ENCODE results near the gene LCE3B.
"Not testable (repeated sequence)": the region's sequence is repeated elsewhere in the genome, so short reads cannot be mapped to it uniquely, and the experiment has no call there.

The LCE3B gene

GRCh38 chr1:152613511-152613910, at the start of gene LCE3B:
TSS of gene LCE3B (plus strand) at chr1:152613811. CDS start at chr1:152613811, 0 bp downstream.
- ChIA-PET CTCF (no interaction called here), POLR2A (no interaction called here)

GRCh38 chr1:152565115-152565514, 48.5 kb upstream of the LCE3B start:
- POLR2A ChIA-PET, result no interaction called here
- CTCF ChIA-PET, result interaction anchor here (1.4 kb wide), 1 partner anchor 361 kb away, joined by 3 read pairs; no protein-coding TSS in a partner anchor
- no peak for DNase-seq (ENCODE audit: extremely low spot score)
- TF ChIP-seq CTCF (IDR thresholded peaks at IDR 0.05; ENCODE audit: control extremely low read depth, extremely low read depth, low read depth, missing control alignments), result no peak

More at GRCh38 chr1:152613511-152613910, at the start of gene LCE3B:
- no peak for DNase-seq (ENCODE audit: extremely low spot score)
- no peak for TF ChIP-seq CTCF (IDR thresholded peaks at IDR 0.05; ENCODE audit: control extremely low read depth, extremely low read depth, low read depth, missing control alignments)

- no peak for DNase-seq (ENCODE audit: extremely low spot score)
- POLR2A ChIA-PET, result no interaction called here
- CTCF ChIA-PET, result interaction anchor here (1.2 kb wide), 1 partner anchor 12 kb away, joined by 3 read pairs; no protein-coding TSS in a partner anchor
- no peak for TF ChIP-seq CTCF (IDR thresholded peaks at IDR 0.05; ENCODE audit: control extremely low read depth, extremely low read depth, low read depth, missing control alignments)
These were observed 47.9 kb upstream of the LCE3B start for GRCh38 chr1:152565535-152566215.

GRCh38 chr1:152566681-152567080, 46.9 kb upstream of the LCE3B start, which contains the start of gene LCE3E:
TSS of gene LCE3E (minus strand) at chr1:152566780. CDS start at chr1:152566208, 572 bp downstream.
- no peak for DNase-seq (ENCODE audit: extremely low spot score)
- ChIA-PET CTCF (interaction anchor here (1.0 to 1.2 kb wide), 2 partner anchors 11 to 88 kb away, joined by 3 read pairs; no protein-coding TSS in a partner anchor), POLR2A (no interaction called here)
- TF ChIP-seq CTCF (IDR thresholded peaks at IDR 0.05; ENCODE audit: control extremely low read depth, extremely low read depth, low read depth, missing control alignments), result no peak

- TF ChIP-seq CTCF (IDR thresholded peaks at IDR 0.05; ENCODE audit: control extremely low read depth, extremely low read depth, low read depth, missing control alignments), result no peak
- no peak for DNase-seq (ENCODE audit: extremely low spot score)
- CTCF ChIA-PET, result interaction anchor here (1.3 kb wide), 1 partner anchor 15 kb away, joined by 3 read pairs; no protein-coding TSS in a partner anchor
- POLR2A ChIA-PET, result no interaction called here
These were observed 36.4 kb upstream of the LCE3B start for GRCh38 chr1:152577168-152577567.

GRCh38 chr1:152579526-152579925, 34.1 kb upstream of the LCE3B start:
- POLR2A ChIA-PET; DNase-seq (ENCODE audit: extremely low spot score): not testable (repeated sequence)
- CTCF ChIA-PET, result interaction anchor here (1.9 kb wide), 1 partner anchor 43 kb away, joined by 8 read pairs; the partner anchor contains the start of gene LCE3A

GRCh38 chr1:152580433-152580832, 33.2 kb upstream of the LCE3B start, which contains the start of gene LCE3D:
TSS of gene LCE3D (minus strand) at chr1:152580516. CDS start at chr1:152579936, 580 bp downstream.
- POLR2A ChIA-PET, result no interaction called here
- CTCF ChIA-PET, result interaction anchor here (1.2 kb wide), 1 partner anchor 10 kb away, joined by 3 read pairs; no protein-coding TSS in a partner anchor
- no peak for DNase-seq (ENCODE audit: extremely low spot score)
- no peak for TF ChIP-seq CTCF (IDR thresholded peaks at IDR 0.05; ENCODE audit: control extremely low read depth, extremely low read depth, low read depth, missing control alignments)
